Measurements from ENCODE around the gene DGUOK. TPM values are rescaled to one million over a fixed set of nuclear protein-coding genes. Genes with fewer than 3 reads are reported as not detected.

DGUOK gene
- total and polyA plus RNA-seq, 2 of the 4 experiments (the other 2 are of a cell fraction), result 66.3 to 111 TPM

GRCh38 chr2:73922681-73923080, 4.0 kb upstream of the DGUOK start:
- no peaks in the 10 kb centered on the region for H3K4me1 ChIP-seq (ENCODE audit: control insufficient read depth, insufficient read depth, low read length)
- H3K9me3 ChIP-seq (ENCODE audit: control insufficient read depth, insufficient read depth, low read length), result no peaks in the 10 kb centered on the region
- no peak overlapping the region for H3K18ac ChIP-seq (ENCODE audit: low read depth, low read length)
- no peak overlapping the region for H3K56ac ChIP-seq (ENCODE audit: extremely low read depth, insufficient read depth, low read length)
- TF ChIP-seq RAD21 (IDR thresholded peaks at IDR 0.05; ENCODE audit: low read length), result no peak
- no peak for TF ChIP-seq CEBPB (IDR thresholded peaks at IDR 0.05; ENCODE audit: low read depth, low read length)
- TF ChIP-seq USF2 (IDR thresholded peaks at IDR 0.05; ENCODE audit: low read depth, low read length), result no peak
- TF ChIP-seq FOS (IDR thresholded peaks at IDR 0.05; ENCODE audit: low read depth, low read length), result no peak
- TF ChIP-seq MAFK (IDR thresholded peaks at IDR 0.05; ENCODE audit: low read depth, low read length), result no peak
- TF ChIP-seq ELK1 (IDR thresholded peaks at IDR 0.05; ENCODE audit: borderline replicate concordance, low read depth, low read length), result no peak
- no peak overlapping the region for H3K4me3 ChIP-seq (ENCODE audit: insufficient read depth, low read depth, low read length)
- H3K27ac ChIP-seq (ENCODE audit: insufficient read depth, low read length), result no peak overlapping the region
- H2BK15ac ChIP-seq (ENCODE audit: low read depth, low read length), result no peak overlapping the region
- CTCF ChIA-PET, result no interaction called here
- peaks cover 0 to 11% of the 10 kb centered on the region in 2 experiments; a peak in 2 of 4 replicates for H3K79me1 ChIP-seq (ENCODE audit: low read depth in 1 of 2, low read length in 2 of 2)
- no peak overlapping the region for H2BK20ac ChIP-seq (ENCODE audit: low read depth, low read length)
- no peak overlapping the region for H2BK120ac ChIP-seq (ENCODE audit: low read depth, low read length)
- ATAC-seq (ENCODE audit: low read depth), result no peak
- H3K9me1 ChIP-seq (ENCODE audit: insufficient read depth, low read length), result peaks cover 4% of the 10 kb centered on the region
- no peak overlapping the region for H2AK5ac ChIP-seq (ENCODE audit: low read depth, low read length)
- H4K20me1 ChIP-seq (ENCODE audit: insufficient read depth, low read length), result peaks cover 10% of the 10 kb centered on the region; the same call in 1 of the 2 replicates
- dilution Hi-C loops (cut with HindIII; ENCODE audit: low sequenced_read_pairs, unreplicated experiment) (no loop called here), in situ Hi-C loops (cut with MboI; ENCODE audit: low sequenced_read_pairs) (loop anchor here (10.0 kb wide), 1 partner anchor 222 kb away; the partner anchor contains the start of gene BOLA3), intact Hi-C loops (cut with micrococcal nuclease) (loop anchor here (10.0 kb wide), 1 partner anchor 472 kb away; no protein-coding TSS in a partner anchor)
- POLR2A ChIA-PET (ENCODE audit: unreplicated experiment), result no interaction called here
- H3K23ac ChIP-seq (ENCODE audit: low read depth, low read length), result no peak overlapping the region
- H2AFZ ChIP-seq (replicated peaks; ENCODE audit: low read length, poor library complexity), result no peak overlapping the region
- no peak for DNase-seq
- no CpG with 5 or more reads among the region's 5 CpGs for WGBS, 2 experiments (ENCODE audit: extremely low coverage in 2 of 2, insufficient read length in 1 of 2)
- H4K91ac ChIP-seq (ENCODE audit: insufficient read depth, low read depth, low read length), result no peak overlapping the region
- no TSS peak for BruUV-seq (replicated peaks)
- H4K5ac ChIP-seq (ENCODE audit: low read depth, low read length), result no peak overlapping the region
- no peak overlapping the region for H3K9ac ChIP-seq (ENCODE audit: low read depth, low read length)
- no peak overlapping the region for H3K4ac ChIP-seq (ENCODE audit: low read depth, low read length)
- H2AK9ac ChIP-seq (replicated peaks; ENCODE audit: low read depth, low read length, poor library complexity), result no peak overlapping the region
- no peak overlapping the region for H3K4me2 ChIP-seq (ENCODE audit: low read depth, low read length)
- H3K27me3 ChIP-seq (ENCODE audit: control insufficient read depth, insufficient read depth, low read length), result no peaks in the 10 kb centered on the region
- H3K36me3 ChIP-seq (ENCODE audit: control insufficient read depth, insufficient read depth, low read length), result peaks cover 20% of the 10 kb centered on the region
- no peak overlapping the region for H2BK5ac ChIP-seq (ENCODE audit: low read depth, low read length, poor library complexity, severe bottlenecking)
- H4K8ac ChIP-seq (ENCODE audit: low read depth in 2 of 2, low read length in 2 of 2), result no peak overlapping the region
- H3K14ac ChIP-seq (replicated peaks; ENCODE audit: low read depth, low read length), result no peak overlapping the region

Data from IMR-90 (cell line).